Mucosa of rectum (tissue), 2 donors: ENCODE results near the gene AGBL4.

Experiments used
- H3K27ac ChIP-seq, 2 donors: one replicate each; pipeline ENCODE4 v1.7.0; 2013; ENCODE audit warnings: inconsistent platforms in 2 of 2, low read depth in 2 of 2, low read length in 2 of 2
- H3K27me3 ChIP-seq, 2 donors: one replicate each; pipeline ENCODE4 v1.7.0; 2013; ENCODE audit warnings: low read length in 2 of 2; ENCODE audit not compliant: control insufficient read depth in 2 of 2, insufficient read depth in 2 of 2
- H3K36me3 ChIP-seq, 2 donors: one replicate each; pipeline ENCODE4 v1.7.0; 2013; ENCODE audit warnings: low read length in 2 of 2; ENCODE audit not compliant: control insufficient read depth in 2 of 2, insufficient read depth in 2 of 2
- H3K4me1 ChIP-seq, 2 donors: one replicate each; pipeline ENCODE4 v1.7.0; 2013; ENCODE audit warnings: low read length in 2 of 2, mild to moderate bottlenecking in 1 of 2; ENCODE audit not compliant: control insufficient read depth in 2 of 2, insufficient read depth in 2 of 2
- H3K4me3 ChIP-seq, 2 donors: one replicate each; pipeline ENCODE4 v1.7.0; 2013; ENCODE audit warnings: low read length in 2 of 2
- H3K9ac ChIP-seq, 2 donors: one replicate each; pipeline ENCODE4 v1.7.0; 2013; ENCODE audit warnings: low read length in 2 of 2, low read depth in 1 of 2, mild to moderate bottlenecking in 1 of 2
- H3K9me3 ChIP-seq, 2 donors: one replicate each; pipeline ENCODE4 v1.7.0; 2013; ENCODE audit warnings: low read length in 2 of 2; ENCODE audit not compliant: control insufficient read depth in 2 of 2
- donor health status: healthy.
- donor health status: Normal muscosa, but diverticular disease.

AGBL4 gene

GRCh38 chr1:48619539-48619938 is 1404.2 kb downstream of the AGBL4 start:
- H3K9me3 ChIP-seq: no peaks in the 10 kb centered on the region
- no peaks in the 10 kb centered on the region for H3K36me3 ChIP-seq
- H3K4me3 ChIP-seq: no peak overlapping the region
- no peak overlapping the region for H3K27ac ChIP-seq
- no peak overlapping the region for H3K9ac ChIP-seq
- H3K4me1 ChIP-seq: no peaks in the 10 kb centered on the region
- H3K27me3 ChIP-seq: no peaks in the 10 kb centered on the region

DNA sequence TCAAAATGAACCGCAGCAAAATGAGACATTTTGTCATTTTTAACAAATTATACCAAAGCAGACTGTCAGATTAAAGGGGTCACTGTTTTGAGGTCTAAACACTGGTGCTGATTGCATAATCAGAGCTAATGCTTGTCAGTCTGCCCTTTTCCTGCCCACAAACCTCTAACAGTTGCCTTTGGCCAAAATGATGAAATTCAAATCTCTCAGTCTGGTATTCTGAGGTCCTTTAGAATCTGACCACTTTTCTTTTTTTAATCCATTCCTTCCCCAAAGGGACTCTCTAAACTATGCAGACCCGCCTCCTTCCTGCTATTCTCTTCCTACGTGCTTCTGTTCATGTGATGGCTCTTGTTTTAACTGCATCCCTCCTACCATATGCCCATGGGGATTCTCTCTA is 1406.5 kb downstream of the AGBL4 start:
- H3K9me3 ChIP-seq: no peaks in the 10 kb centered on the region
- H3K9ac ChIP-seq: no peak overlapping the region

GRCh38 chr1:48616710-48617109 is 1407.0 kb downstream of the AGBL4 start:
- Histone ChIP-seq H3K4me1 (no peaks in the 10 kb centered on the region), H3K9ac (no peak overlapping the region), H3K4me3 (no peak overlapping the region), H3K27me3 (no peaks in the 10 kb centered on the region), H3K27ac (no peak overlapping the region), H3K9me3 (no peaks in the 10 kb centered on the region), H3K36me3 (no peaks in the 10 kb centered on the region)

More for the DNA sequence above, 1406.5 kb downstream of the AGBL4 start:
- no peaks in the 10 kb centered on the region for H3K4me1 ChIP-seq
- no peak overlapping the region for H3K27ac ChIP-seq
- H3K4me3 ChIP-seq: no peak overlapping the region
- H3K27me3 ChIP-seq: no peaks in the 10 kb centered on the region
- no peaks in the 10 kb centered on the region for H3K36me3 ChIP-seq

DNA sequence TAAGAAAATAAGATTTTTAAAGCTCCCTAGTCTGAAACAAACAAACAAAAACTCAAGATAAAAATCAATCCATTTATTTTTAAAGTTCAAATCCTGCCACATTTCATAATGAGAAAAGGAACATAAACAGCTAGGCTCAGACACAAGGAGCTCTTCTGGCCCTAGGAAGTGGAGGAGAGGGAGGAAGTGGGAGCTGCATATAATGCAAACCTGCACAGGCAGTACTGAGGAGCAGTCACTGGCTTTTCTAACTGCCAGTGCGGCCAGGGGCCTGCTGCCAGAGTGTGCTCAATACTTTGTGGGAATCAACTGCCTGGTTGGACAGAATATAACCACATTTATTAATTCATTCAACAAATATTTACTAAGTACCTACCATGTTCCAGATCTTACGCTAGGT is 1411.9 kb downstream of the AGBL4 start:
- Histone ChIP-seq H3K27me3 (no peaks in the 10 kb centered on the region), H3K27ac (no peak overlapping the region), H3K36me3 (no peaks in the 10 kb centered on the region), H3K4me3 (no peak overlapping the region), H3K4me1 (no peaks in the 10 kb centered on the region), H3K9me3 (no peaks in the 10 kb centered on the region), H3K9ac (no peak overlapping the region)

GRCh38 chr1:48610628-48611542 is 1412.9 kb downstream of the AGBL4 start:
- H3K9ac ChIP-seq: no peak overlapping the region
- H3K4me3 ChIP-seq: no peak overlapping the region
- H3K27ac ChIP-seq: no peak overlapping the region
- H3K4me1 ChIP-seq: no peaks in the 10 kb centered on the region
- H3K9me3 ChIP-seq: no peaks in the 10 kb centered on the region
- no peaks in the 10 kb centered on the region for H3K27me3 ChIP-seq
- H3K36me3 ChIP-seq: no peaks in the 10 kb centered on the region

DNA sequence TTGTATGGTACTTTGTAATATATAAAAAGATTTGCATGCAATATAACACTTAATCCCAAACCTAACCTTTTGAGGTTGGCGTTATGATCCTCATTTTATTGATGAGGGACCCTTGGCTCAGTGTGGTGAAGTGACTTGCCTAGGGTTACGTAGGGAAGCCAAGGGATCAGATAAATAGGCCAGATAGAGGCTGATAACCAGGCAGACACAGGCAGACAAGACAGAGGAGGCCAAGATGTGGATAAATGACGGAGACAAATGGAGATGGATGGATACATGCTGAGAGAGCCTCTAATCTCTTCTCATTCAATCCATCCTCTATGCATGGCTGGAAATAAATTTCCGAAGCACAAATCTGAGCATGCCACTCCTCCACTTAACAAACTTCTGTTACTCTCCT is 1414.9 kb downstream of the AGBL4 start:
- Histone ChIP-seq H3K27me3 (no peaks in the 10 kb centered on the region), H3K36me3 (no peaks in the 10 kb centered on the region), H3K9me3 (no peaks in the 10 kb centered on the region), H3K4me3 (no peak overlapping the region), H3K27ac (no peak overlapping the region), H3K9ac (no peak overlapping the region), H3K4me1 (no peaks in the 10 kb centered on the region)

DNA sequence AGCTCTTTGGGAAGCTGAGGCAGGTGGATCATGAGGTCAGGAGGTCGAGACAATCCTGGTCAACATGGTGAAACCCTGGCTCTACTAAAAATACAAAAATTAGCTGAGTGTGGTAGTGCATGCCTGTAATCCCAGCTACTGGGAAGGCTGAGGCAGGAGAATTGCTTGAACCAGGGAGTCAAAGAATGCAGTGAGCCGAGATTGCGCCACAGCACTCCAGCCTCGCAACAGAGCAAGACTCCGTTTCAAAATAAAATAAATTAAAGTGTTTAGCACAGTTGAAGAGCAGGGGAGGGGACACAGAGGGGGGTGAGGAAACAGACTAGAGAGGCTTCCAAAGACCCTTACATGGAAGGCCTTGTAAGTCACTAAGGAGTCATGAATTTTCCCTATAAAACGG is 1420.5 kb downstream of the AGBL4 start:
- Histone ChIP-seq H3K27me3 (no peaks in the 10 kb centered on the region), H3K27ac (no peak overlapping the region), H3K4me1 (no peaks in the 10 kb centered on the region), H3K9ac (no peak overlapping the region), H3K9me3 (no peaks in the 10 kb centered on the region), H3K4me3 (no peak overlapping the region), H3K36me3 (no peaks in the 10 kb centered on the region)

- Histone ChIP-seq H3K27ac (no peak overlapping the region), H3K9me3 (no peaks in the 10 kb centered on the region), H3K36me3 (no peaks in the 10 kb centered on the region), H3K27me3 (no peaks in the 10 kb centered on the region), H3K4me1 (no peaks in the 10 kb centered on the region), H3K9ac (no peak overlapping the region), H3K4me3 (no peak overlapping the region)
Observed at GRCh38 chr1:48602349-48602748, 1421.4 kb downstream of the AGBL4 start.

DNA sequence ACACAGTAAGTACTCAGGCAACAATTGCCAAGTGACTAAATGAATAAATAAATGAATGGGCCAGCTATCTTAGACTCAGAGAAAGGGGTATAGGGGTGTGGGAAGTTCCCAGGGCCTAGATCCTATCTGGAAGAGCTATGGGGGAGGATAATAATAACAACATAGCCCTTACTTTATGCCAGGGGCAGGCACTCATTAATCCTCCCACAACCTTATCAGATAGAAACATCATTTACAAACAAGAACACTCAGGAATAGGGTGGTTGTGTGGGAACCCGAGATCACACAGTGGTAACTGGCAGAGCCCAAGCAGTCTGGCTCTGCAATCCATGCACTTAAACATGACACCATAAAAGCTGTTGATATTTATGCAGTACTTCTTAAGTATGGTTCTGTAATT is 1423.6 kb downstream of the AGBL4 start:
- no peaks in the 10 kb centered on the region for H3K4me1 ChIP-seq

GRCh38 chr1:48597663-48598062 is 1426.1 kb downstream of the AGBL4 start:
- Histone ChIP-seq H3K4me1 (no peaks in the 10 kb centered on the region), H3K9me3 (no peaks in the 10 kb centered on the region), H3K36me3 (no peaks in the 10 kb centered on the region), H3K9ac (no peak overlapping the region), H3K27ac (no peak overlapping the region), H3K27me3 (no peaks in the 10 kb centered on the region), H3K4me3 (no peak overlapping the region)

More for the DNA sequence above, 1423.6 kb downstream of the AGBL4 start:
- no peak overlapping the region for H3K4me3 ChIP-seq
- H3K9ac ChIP-seq: no peak overlapping the region
- H3K9me3 ChIP-seq: no peaks in the 10 kb centered on the region
- no peaks in the 10 kb centered on the region for H3K36me3 ChIP-seq
- no peak overlapping the region for H3K27ac ChIP-seq
- no peaks in the 10 kb centered on the region for H3K27me3 ChIP-seq
